Lower leg skin (tissue), 4 donors: ENCODE results near the gene LHX3. TPM values are rescaled to one million over a fixed set of nuclear protein-coding genes. Genes with fewer than 3 reads are reported as not detected.

Source experiments
- DNase-seq, 2 donors: peaks; one replicate each; pipeline ENCODE4 v3.0.0-alpha.2; 2019; ENCODE audit warnings: low spot score in 2 of 2
- H3K4me3 ChIP-seq: fragments of 200-600 bp; sonication (generic); 2 replicates; pipeline ENCODE4 v1.5.1; 2017; ENCODE audit warnings: mild to moderate bottlenecking, low read depth; ENCODE audit not compliant: poor library complexity, severe bottlenecking
- CTCF ChIP-seq, 3 donors: fragments of 450-650 bp; IDR thresholded peaks; one replicate each; pipeline ENCODE4 v1.5.1; 2016; ENCODE audit warnings: antibody characterized with exemption in 3 of 3, mild to moderate bottlenecking in 3 of 3, moderate library complexity in 2 of 3
- POLR2A ChIP-seq, 2 donors: fragments of 450-650 bp; IDR thresholded peaks; one replicate each; pipeline ENCODE4 v1.6.1; 2016 to 2017; ENCODE audit warnings: antibody characterized with exemption in 2 of 2, mild to moderate bottlenecking in 1 of 2, moderate library complexity in 1 of 2
- WGBS, 2 donors: methylation state at CpG; one replicate each; pipeline ENCODE4 v1.1.5; 2018; 5-methylcytosine and 5-hydroxymethylcytosine counted together
- intact Hi-C: fragments of 100-400 bp; cut with DNase I; formaldehyde crosslinking; loops from one replicate; pipeline ENCODE4 v1.15.0; 2023; ENCODE audit warnings: low total_unique reads
- total RNA-seq, 4 donors: library from RNA; depleted of rRNA; stranded (reverse); fragments of >200 nt; gene quantifications; one replicate each; pipeline ENCODE4 v1.1.0, GENCODE V29; 2016

LHX3 gene
- total RNA-seq, 4 donors from 2014 or later = 0.42 TPM; not detected in 3

- 64 to 66% methylated on average over 13 of the region's 13 CpGs for WGBS, 2 donors
- intact Hi-C loops = no loop called here
- no peak for DNase-seq
- TF ChIP-seq POLR2A (IDR thresholded peaks at IDR 0.05) (no peak), CTCF (IDR thresholded peaks at IDR 0.05) (no peak)
- no peak overlapping the region for H3K4me3 ChIP-seq
Observed at GRCh38 chr9:136219276-136219675, 14.3 kb upstream of the LHX3 start.

- no peak for TF ChIP-seq CTCF (IDR thresholded peaks at IDR 0.05)
- DNase-seq = no peak
- intact Hi-C loops = no loop called here
- WGBS, 2 donors = 84 to 85% methylated on average over 15 of the region's 15 CpGs
- no peak overlapping the region for H3K4me3 ChIP-seq
Observed at GRCh38 chr9:136218673-136219072, 13.7 kb upstream of the LHX3 start.

GRCh38 chr9:136218271-136218670 lies 13.3 kb upstream of the LHX3 start:
- DNase-seq = no peak
- 93 to 97% methylated on average over 16 of the region's 16 CpGs for WGBS, 2 donors
- intact Hi-C loops = no loop called here
- H3K4me3 ChIP-seq = no peak overlapping the region
- TF ChIP-seq POLR2A (IDR thresholded peaks at IDR 0.05) (no peak), CTCF (IDR thresholded peaks at IDR 0.05) (no peak)

- no peak for TF ChIP-seq POLR2A (IDR thresholded peaks at IDR 0.05)
- TF ChIP-seq CTCF (IDR thresholded peaks at IDR 0.05) = no peak
- intact Hi-C loops = no loop called here
- no peak for DNase-seq
- H3K4me3 ChIP-seq = no peak overlapping the region
- WGBS, 2 donors = 92 to 93% methylated on average over 31 to 37 of the region's 37 CpGs
Observed at GRCh38 chr9:136216541-136217244, 11.8 kb upstream of the LHX3 start.

GRCh38 chr9:136213733-136214132 lies 8.8 kb upstream of the LHX3 start:
- no peak overlapping the region for H3K4me3 ChIP-seq
- intact Hi-C loops = no loop called here
- no peak for DNase-seq
- WGBS, 2 donors = 97 to 98% methylated on average over 9 of the region's 9 CpGs
- TF ChIP-seq CTCF (IDR thresholded peaks at IDR 0.05) = no peak
- TF ChIP-seq POLR2A (IDR thresholded peaks at IDR 0.05) = no peak
